Stimulated activated CD8-positive, alpha-beta memory T cell treated with anti-CD3 and anti-CD28 coated beads, Interleukin-4, amount 100 ng/mL, for 1 hour (primary cell): ENCODE results near the gene SCAF8.
"Not testable (repeated sequence)": the region's sequence is repeated elsewhere in the genome, so short reads cannot be mapped to it uniquely, and the experiment has no call there.

Experiments
- DNase-seq, 2 donors: peaks; one replicate each; pipeline ENCODE4 v3.0.0-alpha.2; 2020; ENCODE audit warnings: low read depth in 2 of 2, low spot score in 1 of 2

The SCAF8 gene

GRCh38 chr6:154736618-154737259 lies 3.5 kb downstream of the SCAF8 start:
- DNase-seq: no peak

DNA sequence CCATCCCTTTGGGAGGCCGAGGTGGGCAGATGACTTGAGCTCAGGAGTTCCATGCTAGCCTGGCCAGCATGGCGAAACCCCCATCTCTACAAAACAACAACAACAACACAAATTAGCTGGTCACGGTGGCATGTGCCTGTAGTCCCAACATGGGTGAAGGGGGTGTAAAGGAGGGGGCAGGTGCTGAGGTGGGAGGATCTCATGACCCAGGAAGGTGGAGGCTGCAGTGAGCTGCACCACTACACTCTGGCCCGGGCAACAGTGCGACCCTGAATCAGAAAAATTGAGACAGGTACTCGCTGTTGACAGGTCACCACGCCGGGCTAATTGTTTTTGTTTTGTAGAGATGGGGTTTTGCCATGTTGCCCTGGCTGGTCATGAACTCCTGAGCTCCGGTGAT lies 4.2 kb downstream of the SCAF8 start:
- no peak for DNase-seq

DNA sequence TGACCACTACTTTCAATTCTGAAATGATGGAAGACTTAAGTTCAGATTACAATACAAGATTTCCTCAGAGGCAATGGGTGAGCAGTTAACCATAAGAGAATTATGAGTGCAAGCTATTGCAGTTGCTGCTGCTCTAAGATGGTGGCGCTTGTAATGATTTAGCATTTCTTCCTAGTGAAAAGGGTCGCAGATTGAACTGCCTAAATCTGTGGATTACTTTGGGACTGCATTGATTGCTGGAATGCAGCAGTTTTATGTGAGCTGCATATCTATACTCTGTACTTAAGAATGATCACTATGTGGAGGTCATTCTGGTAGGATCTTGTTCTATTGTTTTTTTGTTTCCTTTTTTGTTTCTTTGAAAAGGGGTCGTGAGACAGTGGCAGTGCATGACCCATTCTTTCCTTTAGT lies 5.3 kb downstream of the SCAF8 start:
- DNase-seq: no peak

GRCh38 chr6:154740658-154741057 lies 7.4 kb downstream of the SCAF8 start:
- DNase-seq: no peak

DNA sequence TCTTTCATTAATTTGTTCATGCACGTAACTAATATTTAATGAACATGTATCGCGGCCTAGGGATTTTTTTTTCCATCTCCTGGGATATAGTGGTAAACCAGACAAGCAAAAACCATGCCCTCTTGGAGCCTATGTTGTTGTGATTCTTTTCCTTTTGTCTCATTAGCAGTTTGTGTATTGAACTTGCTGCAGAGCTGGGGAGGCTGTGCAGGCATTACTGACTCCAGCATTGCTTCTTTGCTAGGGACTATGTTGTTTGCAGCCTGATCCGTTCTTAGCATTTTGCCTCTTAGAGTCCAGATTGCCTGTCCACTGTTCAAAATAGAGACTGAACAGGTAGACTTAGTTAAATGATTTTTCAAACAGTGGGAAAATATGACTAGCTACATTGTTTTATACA lies 9.7 kb downstream of the SCAF8 start:
- DNase-seq: no peak

DNA sequence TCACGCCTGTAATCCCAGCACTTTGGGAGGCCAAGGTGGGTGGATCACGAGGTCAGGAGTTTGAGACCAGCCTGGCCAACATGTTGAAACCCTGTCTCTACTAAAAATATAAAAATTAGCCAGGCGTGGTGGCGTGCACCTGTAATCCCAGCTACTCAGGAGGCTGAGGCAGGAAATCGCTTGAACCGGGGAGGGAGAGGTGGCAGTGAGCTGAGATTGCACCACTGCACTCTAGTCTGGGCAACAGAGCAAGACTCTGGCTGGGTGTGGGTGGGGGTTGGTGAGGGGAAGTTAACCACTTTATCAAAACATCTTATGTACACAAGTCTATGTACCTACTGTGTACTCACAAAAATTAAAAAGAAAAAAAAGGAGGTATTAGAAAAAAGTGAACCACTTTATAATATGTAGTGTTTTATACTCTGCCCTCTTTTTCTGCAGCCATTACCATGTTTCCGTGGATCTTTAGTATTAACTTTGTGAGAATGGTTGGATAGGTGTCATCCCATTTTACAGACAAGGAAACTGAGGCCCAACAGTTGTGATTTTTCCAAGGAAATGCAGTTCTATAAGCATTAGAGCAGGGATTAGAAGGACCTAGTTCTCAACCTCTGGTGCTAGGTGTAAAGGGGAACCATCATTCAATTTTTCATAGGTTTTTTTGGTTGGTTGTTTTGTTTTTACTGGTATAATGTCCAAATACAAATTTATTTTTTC lies 11.0 kb downstream of the SCAF8 start:
- not testable (repeated sequence) for DNase-seq

DNA sequence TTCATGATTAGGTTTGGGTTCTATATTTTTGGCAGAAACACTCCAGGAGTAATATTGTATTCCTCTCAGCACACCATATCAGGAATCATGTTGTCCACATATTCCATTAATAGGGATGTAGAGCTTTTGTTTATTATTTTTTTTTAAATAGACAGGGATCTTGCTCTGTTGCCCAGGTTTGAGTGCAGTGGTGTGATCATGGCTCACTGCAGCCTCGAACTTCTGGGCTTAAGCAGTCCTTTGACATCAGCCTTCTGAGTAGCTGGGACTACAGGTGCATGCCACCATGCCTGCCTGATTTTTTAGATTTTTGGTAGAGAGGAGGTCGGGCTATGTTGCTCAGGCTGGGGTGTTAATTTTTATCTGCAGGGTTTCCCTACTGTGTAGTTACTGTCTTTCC lies 12.0 kb downstream of the SCAF8 start:
- DNase-seq: no peak

- no peak for DNase-seq
Measured at GRCh38 chr6:154749341-154749740, 16.1 kb downstream of the SCAF8 start.

GRCh38 chr6:154751011-154751800 lies 18.0 kb downstream of the SCAF8 start:
- no peak for DNase-seq

DNA sequence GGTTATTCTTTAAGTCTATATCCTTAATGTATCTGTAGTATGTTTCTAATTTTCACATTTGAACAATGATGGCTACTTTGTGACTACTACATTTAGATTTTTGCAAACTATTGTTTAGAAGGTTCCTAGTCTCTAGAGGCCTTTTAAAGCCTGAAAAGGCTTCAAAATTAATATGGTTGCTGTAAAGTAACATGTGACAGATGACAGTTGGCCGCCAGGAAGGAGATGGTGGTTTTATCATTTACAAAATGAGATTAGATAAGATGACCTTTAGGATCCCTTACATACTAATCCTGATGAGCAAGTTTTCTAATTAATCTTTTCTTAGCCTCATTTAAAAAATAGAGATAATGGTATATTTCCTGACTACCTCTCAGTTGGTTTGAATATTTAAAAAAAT lies 18.8 kb downstream of the SCAF8 start:
- DNase-seq: no peak

- no peak for DNase-seq
Measured at GRCh38 chr6:154754152-154754551, 20.9 kb downstream of the SCAF8 start.

DNA sequence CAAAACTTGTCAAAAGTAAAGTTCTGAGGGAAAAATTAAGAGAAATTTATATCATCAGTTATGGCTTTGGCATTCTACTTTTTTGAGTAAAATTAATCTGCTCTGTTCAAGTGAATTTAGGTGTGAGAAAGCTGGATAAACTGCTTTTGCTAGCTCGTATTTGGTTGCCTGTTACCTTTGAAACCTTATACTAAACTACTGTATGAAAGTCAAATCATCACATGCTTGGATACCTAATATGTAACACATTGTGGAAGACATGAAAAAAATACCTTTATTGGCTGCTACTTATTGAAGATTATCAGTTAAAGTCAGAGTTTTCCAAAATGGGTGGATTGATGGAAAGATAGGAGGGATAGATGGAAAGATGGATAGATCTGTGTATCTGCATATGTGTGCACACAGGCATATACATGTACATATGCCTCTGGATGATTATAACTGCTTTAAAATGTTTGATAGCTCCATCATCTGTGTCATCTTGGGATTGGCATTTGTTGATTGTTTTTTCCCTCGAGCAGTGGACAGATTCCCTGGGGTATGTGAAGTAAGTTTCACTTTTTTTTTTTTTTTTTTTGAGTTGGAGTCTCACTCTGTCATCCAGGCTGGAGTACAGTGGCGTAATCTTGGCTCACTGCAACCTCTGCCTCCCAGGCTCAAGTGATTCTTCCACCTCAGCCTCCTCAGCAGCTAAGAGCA lies 24.3 kb downstream of the SCAF8 start:
- DNase-seq: no peak

GRCh38 chr6:154758125-154758524 lies 24.9 kb downstream of the SCAF8 start:
- no peak for DNase-seq

- DNase-seq: no peak
Measured at GRCh38 chr6:154763650-154764049, 30.4 kb downstream of the SCAF8 start.

- DNase-seq: no peak
Measured at GRCh38 chr6:154765273-154765672, 32.1 kb downstream of the SCAF8 start.

GRCh38 chr6:154766288-154766687 lies 33.1 kb downstream of the SCAF8 start:
- DNase-seq: no peak

DNA sequence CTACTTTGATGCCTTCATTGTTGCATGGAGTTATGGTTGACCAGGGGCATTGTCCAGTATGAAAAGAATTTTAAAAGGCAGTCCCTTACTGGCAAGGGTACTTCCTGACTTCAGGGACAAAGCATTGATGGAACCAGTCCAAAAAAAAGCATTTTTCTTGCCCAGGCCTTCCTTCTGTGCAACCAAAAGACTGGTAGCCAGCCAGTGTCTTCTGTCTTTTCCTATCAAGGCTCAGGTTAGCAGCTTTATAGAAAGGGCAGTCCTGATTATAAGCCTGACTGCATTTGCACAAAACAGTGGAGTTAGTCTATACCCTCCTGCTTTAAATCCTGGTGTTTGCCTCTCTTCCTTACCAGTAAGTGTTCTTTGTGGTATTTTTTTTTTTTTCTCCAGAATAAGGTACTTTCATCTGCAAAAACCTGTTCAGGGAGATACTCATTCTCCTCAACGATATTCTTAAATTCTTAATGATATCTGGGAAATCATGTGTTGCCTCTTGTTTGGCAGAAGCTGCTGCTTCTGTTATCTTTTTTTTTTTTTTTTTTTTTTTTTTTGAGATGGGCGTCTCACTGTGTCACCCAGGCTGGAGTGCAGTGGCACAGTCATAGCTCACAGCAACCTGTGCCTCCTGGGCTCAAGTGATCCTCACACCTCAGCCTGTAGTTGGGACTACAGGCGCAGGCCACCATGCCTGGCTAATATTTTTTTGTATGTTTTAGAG lies 33.9 kb downstream of the SCAF8 start:
- no peak for DNase-seq

GRCh38 chr6:154768280-154768679 lies 35.1 kb downstream of the SCAF8 start:
- no peak for DNase-seq

- DNase-seq: no peak
Measured at GRCh38 chr6:154773610-154774089, 40.4 kb downstream of the SCAF8 start.

GRCh38 chr6:154779157-154779556 lies 45.9 kb downstream of the SCAF8 start:
- not testable (repeated sequence) for DNase-seq

DNA sequence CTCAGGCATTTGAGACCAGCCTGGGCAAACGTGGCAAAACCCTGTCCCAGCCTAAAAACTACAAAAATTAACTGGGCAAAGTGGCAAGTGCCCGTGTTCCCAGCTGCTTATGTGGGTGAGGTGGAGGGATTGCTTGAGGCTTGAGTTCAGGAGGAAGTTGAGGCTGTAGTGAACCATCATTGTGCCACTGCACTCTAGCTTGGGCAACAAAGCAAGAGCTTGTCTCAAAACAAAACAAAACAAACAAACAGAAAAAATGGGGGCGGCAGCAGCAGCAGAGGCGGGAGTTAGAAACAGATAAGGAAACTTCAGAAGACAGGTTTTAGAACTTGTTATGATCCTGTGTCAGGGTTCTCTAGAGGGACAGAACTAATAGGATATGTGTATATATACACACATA lies 49.0 kb downstream of the SCAF8 start:
- DNase-seq: no peak
